Activated CD4-positive, CD25-positive, alpha-beta regulatory T cell treated with anti-CD3 and anti-CD28 coated beads, Interleukin-2, amount 50 U/mL, for 16 hours (primary cell): Measurements from ENCODE around the gene CAMKMT.
"Not testable (repeated sequence)": the region's sequence is repeated elsewhere in the genome, so short reads cannot be mapped to it uniquely, and the experiment has no call there.

Experiments used
- DNase-seq: peaks from one replicate; pipeline ENCODE4 v3.0.0-alpha.2; 2020; ENCODE audit warnings: low read depth, low spot score

The CAMKMT gene

DNA sequence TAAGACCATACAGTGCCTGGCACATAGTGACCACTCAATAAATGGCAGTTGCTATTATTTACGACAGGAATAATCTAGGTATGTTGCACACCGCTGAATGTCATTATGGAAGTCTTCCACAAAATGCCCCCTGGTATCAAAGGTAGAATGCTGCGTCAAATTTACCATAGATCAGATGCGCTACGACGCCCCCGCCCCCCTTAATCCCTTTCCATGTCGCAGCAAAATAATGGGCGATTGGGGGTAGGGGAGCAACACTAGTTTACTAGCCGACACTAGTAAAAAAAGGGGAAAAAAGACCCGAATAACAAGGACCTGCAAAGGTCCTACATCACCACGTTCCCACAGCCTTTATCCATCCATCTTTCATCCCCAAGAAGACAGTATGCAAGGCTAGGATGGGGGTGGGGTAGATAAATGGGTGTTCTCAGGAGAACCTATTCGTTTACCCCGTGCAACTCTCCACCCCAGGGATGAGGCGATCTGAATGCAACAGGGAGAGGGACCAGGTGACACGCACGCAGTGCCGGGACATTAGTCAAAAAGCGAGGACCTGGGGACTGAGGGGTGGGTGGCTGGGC, 908 bp upstream of the CAMKMT start:
- DNase-seq, result no peak

DNA sequence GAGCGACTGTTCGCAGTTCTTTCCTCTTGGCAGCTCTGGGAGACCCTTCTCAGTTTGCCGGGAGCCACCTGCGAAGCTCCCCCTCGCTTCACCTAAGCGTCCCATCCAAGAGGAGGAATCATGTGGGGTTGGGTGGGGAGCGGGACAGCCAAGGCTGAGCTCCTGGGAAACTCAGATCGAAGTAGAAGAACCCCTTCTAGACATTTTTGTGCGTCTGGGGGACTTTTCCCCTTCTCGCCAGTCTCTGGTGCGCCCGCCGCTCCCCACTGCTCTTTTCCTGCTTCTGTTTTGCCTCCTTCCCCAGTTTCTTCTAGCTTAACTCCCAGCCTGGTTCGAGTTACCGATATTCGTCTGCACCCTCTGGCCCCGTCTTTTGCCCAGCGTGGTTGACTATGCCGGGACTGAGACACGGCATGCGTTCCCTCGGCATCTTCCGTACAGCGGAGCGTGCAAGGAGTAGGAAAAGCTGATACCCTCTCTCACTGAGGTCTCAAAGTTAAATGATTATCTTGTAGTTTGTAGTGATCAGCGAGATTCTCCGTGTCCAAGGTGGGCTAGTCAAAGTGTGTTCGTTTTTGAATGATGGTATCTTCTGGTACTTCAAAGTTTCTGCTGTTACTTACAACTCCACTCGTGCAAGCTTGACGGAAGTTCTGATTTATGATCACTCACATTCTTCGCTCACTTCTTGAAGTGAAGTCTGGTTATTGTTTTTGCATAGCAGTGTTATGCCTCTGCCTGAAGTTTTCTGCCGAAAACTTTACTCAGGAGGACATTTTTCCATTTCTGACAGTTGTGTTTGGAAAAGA, 664 bp downstream of the CAMKMT start:
- DNase-seq, result peak; percentile 16

GRCh38 chr2:44364604-44365003, 2.9 kb downstream of the CAMKMT start:
- no peak for DNase-seq

- DNase-seq, result no peak
Observed at GRCh38 chr2:44367591-44367990, 5.8 kb downstream of the CAMKMT start.

DNA sequence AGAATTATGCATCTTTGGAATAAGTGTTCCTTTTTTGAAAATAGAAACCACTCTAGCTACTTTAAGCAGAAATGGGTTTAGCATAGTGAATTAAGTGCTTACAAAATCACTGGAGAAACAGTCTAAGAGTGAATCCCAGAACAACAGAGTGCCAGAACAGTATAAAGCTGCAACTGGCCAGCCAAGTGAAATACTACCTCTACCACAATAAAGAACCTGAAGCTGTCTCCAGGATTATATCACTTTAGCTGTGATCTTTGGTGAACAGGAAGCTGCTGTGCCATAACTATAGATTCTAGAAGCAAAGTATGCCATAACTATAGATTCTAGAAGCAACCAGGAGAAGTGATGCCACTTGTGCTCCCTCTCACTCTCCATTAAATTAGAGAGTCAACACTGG, 7.6 kb downstream of the CAMKMT start:
- DNase-seq, result no peak

DNA sequence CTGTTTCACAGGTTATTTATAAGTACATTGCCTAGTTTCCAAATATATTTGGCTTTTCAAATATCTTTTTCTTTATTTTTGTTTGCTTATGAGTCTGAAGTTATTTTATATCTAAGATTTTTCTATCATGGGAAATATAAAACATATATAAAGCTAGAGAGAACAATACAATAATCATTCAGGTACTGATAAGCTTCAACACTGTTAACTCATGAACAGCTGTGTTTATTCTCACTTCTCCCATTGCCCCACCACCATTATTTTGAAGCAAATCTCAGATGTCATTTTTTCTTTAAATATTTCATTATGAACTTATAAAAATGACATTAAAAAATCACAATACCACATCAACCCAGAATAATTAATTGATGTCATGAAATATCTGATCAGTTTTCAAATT, 9.7 kb downstream of the CAMKMT start:
- DNase-seq, result no peak

DNA sequence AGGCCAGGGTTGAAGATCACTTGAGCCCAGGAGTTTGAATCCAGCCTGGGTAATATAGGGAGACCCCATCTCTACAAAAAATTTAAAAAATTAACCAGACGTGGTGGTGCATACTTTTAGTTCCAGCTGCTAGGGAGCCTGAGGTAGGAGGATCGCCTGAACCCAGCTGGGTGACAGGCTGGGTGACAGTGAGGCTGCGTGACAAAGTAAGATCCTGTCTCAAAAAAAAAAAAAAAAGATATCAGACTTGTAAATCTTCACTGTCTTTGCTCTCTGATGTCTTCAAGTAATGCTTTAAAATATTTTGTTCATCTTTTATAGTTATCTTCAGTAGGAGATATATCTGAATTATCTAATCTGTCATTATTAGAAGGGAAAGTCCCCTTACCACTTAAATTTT, 10.5 kb downstream of the CAMKMT start:
- DNase-seq, result no peak

- DNase-seq, result no peak
Observed at GRCh38 chr2:44377486-44377885, 15.7 kb downstream of the CAMKMT start.

GRCh38 chr2:44385226-44385625, 23.5 kb downstream of the CAMKMT start:
- not testable (repeated sequence) for DNase-seq

DNA sequence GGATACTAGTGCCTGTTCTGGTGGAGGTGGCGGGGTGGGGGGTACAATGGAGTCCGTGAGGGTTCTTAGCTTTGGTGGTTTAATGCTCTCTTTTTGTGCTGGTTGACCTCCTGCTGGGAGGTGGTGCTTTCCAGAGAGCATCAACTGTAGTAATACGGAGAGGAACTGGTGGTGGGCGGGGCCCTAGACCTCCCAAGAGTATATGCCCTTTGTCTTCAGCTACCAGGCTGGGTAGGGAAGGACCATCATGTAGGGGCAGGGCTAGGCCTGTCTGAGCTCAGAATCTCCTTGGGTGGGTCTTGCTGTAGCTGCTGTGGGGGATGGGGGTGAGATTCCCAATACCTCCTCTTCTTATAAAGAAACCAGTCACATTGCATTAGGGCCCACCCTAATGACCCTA, 27.1 kb downstream of the CAMKMT start:
- DNase-seq, result no peak

DNA sequence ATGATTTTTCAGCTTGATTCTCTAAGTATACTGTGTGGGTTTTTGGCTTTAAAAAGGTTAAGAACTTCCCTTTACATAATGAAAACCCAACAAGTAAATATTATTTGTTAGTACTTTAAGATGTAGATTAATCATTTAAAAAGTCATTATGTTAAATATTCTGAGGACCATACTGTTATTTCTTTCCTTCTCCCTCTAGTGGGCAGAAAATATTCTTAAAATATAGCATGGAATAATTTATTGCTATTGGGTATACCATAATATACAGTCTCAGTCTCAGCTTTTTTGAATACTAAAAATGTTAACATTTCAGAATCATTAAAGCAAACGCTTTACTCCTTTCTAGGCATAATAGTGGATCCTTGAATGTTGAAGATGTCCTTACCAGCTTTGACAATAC, 28.1 kb downstream of the CAMKMT start:
- DNase-seq, result no peak

GRCh38 chr2:44392338-44392943, 30.7 kb downstream of the CAMKMT start:
- DNase-seq, result peak; percentile 28

GRCh38 chr2:44397447-44398175, 35.9 kb downstream of the CAMKMT start:
- no peak for DNase-seq

DNA sequence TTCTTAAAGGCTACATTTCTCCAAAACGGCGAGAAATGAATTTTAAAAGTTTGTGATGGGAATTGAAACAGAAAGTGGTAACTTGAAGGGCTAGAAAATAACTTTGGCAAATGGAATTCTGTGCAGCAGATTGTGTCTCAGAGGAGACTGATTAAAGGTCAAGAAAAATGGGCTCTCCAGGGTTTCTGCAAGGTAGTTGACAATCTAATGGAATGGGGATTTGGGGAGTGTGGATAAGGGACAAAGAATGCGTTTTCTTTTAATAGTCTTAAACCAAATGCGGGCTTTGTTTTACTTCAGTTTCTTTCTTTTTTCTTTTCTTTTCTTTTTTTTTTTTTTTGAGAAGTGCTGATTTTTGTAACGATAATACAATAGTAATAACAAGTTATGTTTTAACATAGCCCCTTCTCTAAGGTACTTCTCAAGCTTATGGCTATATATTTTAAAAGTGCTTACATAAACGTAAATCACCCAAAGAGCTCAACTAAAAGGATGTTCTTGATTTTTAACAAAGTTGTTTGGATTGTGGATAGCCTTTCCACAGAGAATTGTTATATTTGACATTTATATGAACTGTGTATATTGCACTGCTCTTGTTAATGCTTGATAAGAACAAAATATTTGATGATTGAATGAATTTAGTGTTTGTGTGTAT, 36.6 kb downstream of the CAMKMT start:
- DNase-seq, result no peak

GRCh38 chr2:44420725-44421124, 59.0 kb downstream of the CAMKMT start:
- no peak for DNase-seq

DNA sequence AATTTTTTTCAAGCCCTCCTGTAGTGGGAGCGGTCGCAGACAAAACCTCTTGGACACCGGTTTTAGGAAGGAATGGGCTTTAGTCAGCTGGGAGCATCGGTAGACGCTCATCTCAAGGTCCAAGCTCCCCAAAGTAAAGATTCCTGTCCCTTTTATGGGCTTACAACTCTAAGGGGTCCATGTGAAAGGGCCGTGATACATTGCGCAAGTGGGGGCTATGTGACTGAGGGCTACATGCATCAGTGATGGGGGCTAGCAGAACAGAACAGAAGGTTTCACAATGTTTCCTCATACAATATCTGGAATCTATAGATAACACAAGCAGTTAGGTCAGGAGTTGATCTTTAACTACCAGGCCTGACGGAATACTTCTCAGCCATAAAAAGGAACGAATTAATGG, 62.5 kb downstream of the CAMKMT start:
- DNase-seq, result no peak

DNA sequence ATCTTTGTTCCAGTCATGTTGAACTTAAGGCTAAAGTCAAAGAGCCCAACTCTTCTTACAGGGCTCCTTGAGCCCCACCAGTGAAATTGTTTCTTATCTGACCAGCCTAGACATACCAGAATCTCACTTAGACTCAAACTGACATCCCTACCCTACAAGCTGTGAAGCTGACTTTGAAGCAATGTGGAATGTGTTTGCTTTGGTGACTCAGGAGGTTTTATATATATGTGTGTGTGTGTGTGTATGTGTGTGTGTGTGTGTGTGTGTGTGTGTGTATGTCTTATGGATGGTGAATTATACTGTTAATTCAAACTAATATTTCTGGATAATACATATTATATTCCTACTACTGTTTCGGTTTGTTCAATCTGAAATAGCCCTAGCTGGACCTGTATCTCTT, 67.3 kb downstream of the CAMKMT start:
- DNase-seq, result no peak

- no peak for DNase-seq
Observed at GRCh38 chr2:44430342-44430741, 68.6 kb downstream of the CAMKMT start.

- no peak for DNase-seq
Observed at GRCh38 chr2:44433895-44434294, 72.1 kb downstream of the CAMKMT start.

- no peak for DNase-seq
Observed at GRCh38 chr2:44441200-44441599, 79.5 kb downstream of the CAMKMT start.

- no peak for DNase-seq
Observed at GRCh38 chr2:44442019-44442418, 80.3 kb downstream of the CAMKMT start.

- no peak for DNase-seq
Observed at GRCh38 chr2:44443517-44443916, 81.8 kb downstream of the CAMKMT start.
